Endothelial cell of umbilical vein (primary cell): ENCODE measurements around the gene ALDH1A3. TPM values are rescaled to one million over a fixed set of nuclear protein-coding genes. Genes with fewer than 3 reads are reported as not detected.

Experiments used
- BruUV-seq: library from RNA; stranded (reverse); fragments of 400-500 nt; replicated peaks from 2 replicates; lab custom pipeline; 2021; lab: Mats Ljungman, UMichigan
- CTCF ChIA-PET: fragments of 300-600, 350-600 bp; sonication (Branson Sonifier 250); formaldehyde crosslinking; loops from one replicate; lab custom pipeline; 2021; ENCODE audit warnings: antibody characterized with exemption, inconsistent platforms; lab: Charles Lee
- POLR2A ChIA-PET: fragments of 300-600, 350-600 bp; sonication (Branson Sonifier 250); formaldehyde crosslinking; loops from one replicate; lab custom pipeline; 2021; ENCODE audit warnings: antibody characterized with exemption, inconsistent platforms; lab: Charles Lee
- DNase-seq: peaks from one replicate; pipeline ENCODE4 v3.0.0-alpha.2; 2011; ENCODE audit warnings: low read depth, low spot score
- FAIRE-seq: peaks from 2 replicates; lab custom pipeline; 2011; peaks lifted over from hg19 to GRCh38; lab: Jason Lieb, UNC
- H2AFZ ChIP-seq: 2 replicates; pipeline ENCODE4 v1.6.0; 2012; ENCODE audit warnings: low read depth, low read length, control low read depth, inconsistent platforms
- H3K27ac ChIP-seq: 2 replicates; pipeline ENCODE4 v1.5.1; 2011; ENCODE audit warnings: low read depth, mild to moderate bottlenecking, control low read depth, low read length, moderate library complexity; ENCODE audit not compliant: insufficient read depth
- H3K27me3 ChIP-seq, 2 experiments: 2 replicates each; pipeline versions ENCODE4 v1.6.0 to v1.6.1; 2011; ENCODE audit warnings: low read length in 2 of 2, mixed read lengths in 1 of 2; ENCODE audit not compliant: control insufficient read depth in 2 of 2, insufficient read depth in 2 of 2
- H3K36me3 ChIP-seq, 2 experiments: 2 replicates in 1 of 2; 3 replicates in 1 of 2; pipeline ENCODE4 v1.5.1; 2011; ENCODE audit warnings: low read length in 2 of 2, mild to moderate bottlenecking in 1 of 2, moderate library complexity in 1 of 2; ENCODE audit not compliant: control insufficient read depth in 2 of 2, insufficient read depth in 2 of 2; ENCODE audit errors: extremely low read depth in 1 of 2
- H3K4me1 ChIP-seq: 3 replicates; pipeline ENCODE4 v1.5.1; 2011; ENCODE audit warnings: mild to moderate bottlenecking, low read length; ENCODE audit not compliant: control insufficient read depth, insufficient read depth; ENCODE audit errors: extremely low read depth
- H3K4me2 ChIP-seq: 2 replicates; pipeline ENCODE4 v1.6.1; 2011; ENCODE audit warnings: low read length, control low read depth, mixed read lengths; ENCODE audit not compliant: insufficient read depth
- H3K4me3 ChIP-seq, 3 experiments: fragments of 200-600 bp in 1 of 3; sonication (generic), shearing (Covaris generic) in 1 of 3; replicated peaks in 1 of 3; 2 replicates each; pipeline ENCODE4 v1.5.1; 2011 to 2016; ENCODE audit warnings: control low read depth in 3 of 3, low read length in 3 of 3, mild to moderate bottlenecking in 2 of 3, inconsistent platforms in 1 of 3, low read depth in 1 of 3, moderate library complexity in 1 of 3; ENCODE audit not compliant: insufficient read depth in 1 of 3
- H3K79me2 ChIP-seq: 2 replicates; pipeline ENCODE4 v1.6.0; 2012; ENCODE audit warnings: low read length, inconsistent platforms; ENCODE audit not compliant: control insufficient read depth, insufficient read depth
- H3K9ac ChIP-seq: replicated peaks from 2 replicates; pipeline ENCODE3; 2011; ENCODE audit warnings: low read length, control low read depth; ENCODE audit not compliant: insufficient read depth; ENCODE audit errors: extremely low read depth
- H3K9me1 ChIP-seq: replicated peaks from 3 replicates; pipeline ENCODE4 v1.6.0; 2011; ENCODE audit warnings: mild to moderate bottlenecking, low read length; ENCODE audit not compliant: control insufficient read depth, insufficient read depth; ENCODE audit errors: extremely low read depth
- H3K9me3 ChIP-seq: replicated peaks from 2 replicates; pipeline ENCODE4 v1.5.1; 2012; ENCODE audit warnings: low read length, inconsistent platforms; ENCODE audit not compliant: control insufficient read depth, insufficient read depth
- H4K20me1 ChIP-seq: replicated peaks from 2 replicates; pipeline ENCODE3; 2011; ENCODE audit warnings: mild to moderate bottlenecking, low read length; ENCODE audit not compliant: control insufficient read depth, insufficient read depth; ENCODE audit errors: extremely low read depth
- EZH2 ChIP-seq: IDR thresholded peaks from 2 replicates; pipeline ENCODE4 v1.6.1; 2012; ENCODE audit warnings: borderline replicate concordance, low read depth, mild to moderate bottlenecking, moderate library complexity, low read length, inconsistent platforms; ENCODE audit not compliant: severe bottlenecking
- FOS ChIP-seq: IDR thresholded peaks from 2 replicates; pipeline ENCODE4 v1.6.1; 2011; ENCODE audit warnings: mild to moderate bottlenecking, low read length, moderate library complexity, borderline replicate concordance; ENCODE audit not compliant: insufficient read depth
- GATA2 ChIP-seq: IDR thresholded peaks from 2 replicates; pipeline ENCODE4 v1.7.0; 2011; ENCODE audit warnings: low read depth, mild to moderate bottlenecking, moderate library complexity, mixed read lengths, low read length; ENCODE audit not compliant: insufficient read length, insufficient read depth
- JUN ChIP-seq: IDR thresholded peaks from 2 replicates; pipeline ENCODE4 v1.6.1; 2011; ENCODE audit warnings: borderline replicate concordance, low read depth; ENCODE audit not compliant: insufficient read length, insufficient read depth
- MYC ChIP-seq: IDR thresholded peaks from one replicate; pipeline ENCODE4 v1.6.1; 2011; ENCODE audit warnings: mild to moderate bottlenecking, low read depth, low read length
- POLR2A ChIP-seq: IDR thresholded peaks from 2 replicates; pipeline ENCODE4 v1.6.1; 2012; ENCODE audit warnings: low read depth, mild to moderate bottlenecking, control low read depth, low read length
- POLR2AphosphoS5 ChIP-seq: IDR thresholded peaks from 2 replicates; pipeline ENCODE4 v1.6.1; 2012; ENCODE audit warnings: low read depth, mild to moderate bottlenecking, control low read depth, low read length, moderate library complexity; ENCODE audit not compliant: insufficient read depth
- dilution Hi-C: fragments of 300-500 bp; cut with MboI; formaldehyde crosslinking; loops from one replicate; pipeline ENCODE4 v1.15.0; 2019; ENCODE audit warnings: low sequenced_read_pairs; ENCODE audit not compliant: extremely low pct_ligation_motif_present
- intact Hi-C: fragments of 100-400 bp; cut with micrococcal nuclease; formaldehyde crosslinking; loops from one replicate; pipeline ENCODE4 v1.10.0; 2022
- polyA plus RNA-seq, 4 experiments: library from polyadenylated mRNA; depleted of rRNA in 3 of 4; stranded (reverse) in 3 of 4; unstranded in 1 of 4; fragments of >200 nt; gene quantifications; 2 replicates each; pipeline versions ENCODE4 v1.2.1 to v1.2.3, GENCODE V29; 2011 to 2012; ENCODE audit warnings: missing spikeins in 1 of 4
- total RNA-seq: library from RNA; stranded (reverse); gene quantifications from 2 replicates; pipeline ENCODE4 v1.2.3, GENCODE V29; 2021
- TF ChIP-seq, protein P1 (sequence below), 2 donors: IDR thresholded peaks; 1 replicate in 1 of 2; 2 replicates in 1 of 2; pipeline ENCODE4 v1.5.1; 2011; ENCODE audit warnings: low read length in 2 of 2, mild to moderate bottlenecking in 2 of 2, moderate library complexity in 2 of 2, control low read depth in 1 of 2, inconsistent platforms in 1 of 2, low read depth in 1 of 2; ENCODE audit not compliant: insufficient read depth in 1 of 2; ENCODE audit errors: extremely low read depth in 1 of 2
- TF ChIP-seq, protein P2 (sequence below): IDR thresholded peaks from 2 replicates; pipeline ENCODE4 v1.6.1; 2011; ENCODE audit not compliant: insufficient read depth, insufficient read length

The ALDH1A3 gene
- total and polyA plus RNA-seq, 2 donors (not counting 3 experiments of a cell fraction or from before 2014, with no cell fraction given): 2.8 to 5.8 TPM

DNA sequence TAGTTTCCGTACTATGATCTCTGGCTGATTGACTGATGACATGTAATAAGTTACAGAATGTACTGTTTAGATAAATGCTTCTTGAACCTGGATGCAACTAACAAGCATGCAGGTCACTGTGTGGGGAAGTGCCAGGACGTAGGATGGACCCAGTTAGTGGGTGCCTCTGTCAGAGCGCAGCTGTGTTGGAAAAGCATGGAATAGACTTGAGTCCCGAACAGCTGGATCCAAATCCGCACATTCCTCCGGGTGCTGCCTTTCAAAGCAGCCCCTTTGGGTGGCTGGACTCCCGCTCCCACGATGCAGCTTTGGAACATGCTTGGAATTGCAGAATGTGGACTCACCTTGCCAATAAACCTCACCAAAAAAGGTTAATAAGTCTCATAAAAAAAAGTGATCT is 35.5 kb upstream of the ALDH1A3 start:
- Histone ChIP-seq H3K4me2 (no peak overlapping the region), H3K9ac (no peak overlapping the region), H3K36me3 (no peaks in the 10 kb centered on the region), H3K79me2 (no peaks in the 10 kb centered on the region), H3K4me3 (no peak overlapping the region), H3K9me3 (no peaks in the 10 kb centered on the region), H3K9me1 (no peaks in the 10 kb centered on the region), H3K27me3 (no peaks in the 10 kb centered on the region), H4K20me1 (no peaks in the 10 kb centered on the region), H3K4me1 (peaks cover 3% of the 10 kb centered on the region), H2AFZ (no peak overlapping the region), H3K27ac (no peak overlapping the region)
- dilution Hi-C loops: no loop called here
- intact Hi-C loops: no loop called here
- BruUV-seq: no TSS peak
- TF ChIP-seq JUN: no peak
- TF ChIP-seq, protein P1, sequence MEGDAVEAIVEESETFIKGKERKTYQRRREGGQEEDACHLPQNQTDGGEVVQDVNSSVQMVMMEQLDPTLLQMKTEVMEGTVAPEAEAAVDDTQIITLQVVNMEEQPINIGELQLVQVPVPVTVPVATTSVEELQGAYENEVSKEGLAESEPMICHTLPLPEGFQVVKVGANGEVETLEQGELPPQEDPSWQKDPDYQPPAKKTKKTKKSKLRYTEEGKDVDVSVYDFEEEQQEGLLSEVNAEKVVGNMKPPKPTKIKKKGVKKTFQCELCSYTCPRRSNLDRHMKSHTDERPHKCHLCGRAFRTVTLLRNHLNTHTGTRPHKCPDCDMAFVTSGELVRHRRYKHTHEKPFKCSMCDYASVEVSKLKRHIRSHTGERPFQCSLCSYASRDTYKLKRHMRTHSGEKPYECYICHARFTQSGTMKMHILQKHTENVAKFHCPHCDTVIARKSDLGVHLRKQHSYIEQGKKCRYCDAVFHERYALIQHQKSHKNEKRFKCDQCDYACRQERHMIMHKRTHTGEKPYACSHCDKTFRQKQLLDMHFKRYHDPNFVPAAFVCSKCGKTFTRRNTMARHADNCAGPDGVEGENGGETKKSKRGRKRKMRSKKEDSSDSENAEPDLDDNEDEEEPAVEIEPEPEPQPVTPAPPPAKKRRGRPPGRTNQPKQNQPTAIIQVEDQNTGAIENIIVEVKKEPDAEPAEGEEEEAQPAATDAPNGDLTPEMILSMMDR (IDR thresholded peaks at IDR 0.05; ENCODE audit: extremely low read depth in 1 of 2, insufficient read depth in 1 of 2, low read depth in 1 of 2, low read length in 2 of 2): no peak
- TF ChIP-seq POLR2A: no peak
- TF ChIP-seq FOS: no peak
- TF ChIP-seq, protein P2, sequence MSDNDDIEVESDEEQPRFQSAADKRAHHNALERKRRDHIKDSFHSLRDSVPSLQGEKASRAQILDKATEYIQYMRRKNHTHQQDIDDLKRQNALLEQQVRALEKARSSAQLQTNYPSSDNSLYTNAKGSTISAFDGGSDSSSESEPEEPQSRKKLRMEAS: no peak
- TF ChIP-seq MYC: no peak
- no peak for DNase-seq
- CTCF ChIA-PET: interaction anchor here (0.8 to 2.3 kb wide), 2 partner anchors 29 to 164 kb away, joined by 3 to 7 read pairs; no protein-coding TSS in a partner anchor
- no peak for FAIRE-seq
- POLR2A ChIA-PET: no interaction called here

DNA sequence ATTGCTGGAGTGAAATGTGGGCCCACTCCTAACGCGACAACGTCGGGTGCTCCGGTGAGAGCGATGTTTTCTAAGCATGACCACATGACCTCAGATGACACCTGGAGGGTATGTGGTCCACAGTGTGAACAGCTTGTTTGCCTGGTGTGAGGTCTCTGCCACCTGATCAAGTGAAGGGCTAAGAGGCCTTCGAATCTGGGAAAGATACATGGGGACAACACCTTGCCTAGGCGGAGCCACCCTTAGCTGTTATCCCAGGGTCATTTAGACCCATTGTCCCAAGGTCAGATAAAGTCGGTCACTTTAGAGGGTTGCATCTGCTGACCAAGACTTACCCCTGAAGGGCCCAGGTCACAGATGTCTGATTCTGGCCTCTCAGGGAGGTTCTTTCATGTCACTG is 34.9 kb upstream of the ALDH1A3 start:
- intact Hi-C loops (no loop called here), dilution Hi-C loops (no loop called here)
- TF ChIP-seq MYC (no peak), POLR2AphosphoS5 (no peak), FOS (no peak), EZH2 (no peak), JUN (no peak), GATA2 (no peak), POLR2A (no peak)
- TF ChIP-seq, protein P2: no peak
- TF ChIP-seq, protein P1 (IDR thresholded peaks at IDR 0.05; ENCODE audit: extremely low read depth in 1 of 2, insufficient read depth in 1 of 2, low read depth in 1 of 2, low read length in 2 of 2): no peak
- ChIA-PET CTCF (interaction anchor here (0.8 to 1.3 kb wide), 2 partner anchors 31 to 164 kb away, joined by 3 read pairs; no protein-coding TSS in a partner anchor), POLR2A (no interaction called here)
- Histone ChIP-seq H3K4me1 (peaks cover 6% of the 10 kb centered on the region), H3K9me1 (no peaks in the 10 kb centered on the region), H3K79me2 (no peaks in the 10 kb centered on the region), H3K9ac (no peak overlapping the region), H3K9me3 (no peaks in the 10 kb centered on the region), H3K27me3 (no peaks in the 10 kb centered on the region), H4K20me1 (no peaks in the 10 kb centered on the region), H3K36me3 (no peaks in the 10 kb centered on the region), H3K27ac (no peak overlapping the region), H3K4me2 (no peak overlapping the region), H2AFZ (no peak overlapping the region), H3K4me3 (no peak overlapping the region)
- no peak for DNase-seq
- no TSS peak for BruUV-seq
- no peak for FAIRE-seq
